Measurements from ENCODE around the gene KANSL3.

DNA sequence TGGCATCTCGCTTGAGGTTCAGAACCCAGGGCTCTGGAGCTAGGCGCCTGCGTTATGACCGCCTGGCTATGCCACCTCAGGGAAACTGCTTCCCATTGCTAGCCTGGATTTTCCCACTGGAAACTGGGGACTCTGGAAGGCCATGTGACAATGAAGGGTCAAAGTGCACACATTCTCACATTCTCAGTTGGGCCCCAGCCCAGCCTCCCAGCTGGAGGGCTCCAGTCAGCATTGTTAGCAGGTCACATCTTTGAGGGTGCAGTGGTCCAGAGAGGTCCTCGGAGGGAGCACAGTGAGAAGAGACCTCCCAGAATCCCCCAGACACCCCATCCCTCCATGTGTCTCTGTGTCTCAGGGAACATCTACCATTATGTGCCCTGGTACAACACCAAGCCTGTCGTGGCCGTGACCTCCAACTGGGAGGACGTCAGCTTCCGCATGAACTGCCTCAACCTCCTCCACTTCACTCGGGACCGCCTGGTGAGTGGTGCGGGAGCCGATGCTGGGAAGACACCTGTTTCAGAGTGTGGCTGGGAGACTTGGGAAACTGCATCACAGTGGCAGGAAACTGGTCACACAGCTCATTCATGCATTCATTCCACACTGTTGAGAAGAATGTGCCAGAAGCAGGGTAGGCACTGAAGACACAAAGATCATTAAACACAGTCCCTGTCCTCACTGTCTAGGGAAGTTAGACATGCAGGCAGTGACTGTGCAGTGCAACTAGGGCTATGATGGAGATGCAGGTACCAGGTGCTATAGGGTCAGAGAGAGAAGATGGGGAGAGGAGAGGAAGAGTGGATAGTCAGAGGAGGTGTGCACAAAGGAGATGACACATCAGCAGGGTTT, 46.1 kb upstream of the KANSL3 start:
- TF ChIP-seq, protein P1, sequence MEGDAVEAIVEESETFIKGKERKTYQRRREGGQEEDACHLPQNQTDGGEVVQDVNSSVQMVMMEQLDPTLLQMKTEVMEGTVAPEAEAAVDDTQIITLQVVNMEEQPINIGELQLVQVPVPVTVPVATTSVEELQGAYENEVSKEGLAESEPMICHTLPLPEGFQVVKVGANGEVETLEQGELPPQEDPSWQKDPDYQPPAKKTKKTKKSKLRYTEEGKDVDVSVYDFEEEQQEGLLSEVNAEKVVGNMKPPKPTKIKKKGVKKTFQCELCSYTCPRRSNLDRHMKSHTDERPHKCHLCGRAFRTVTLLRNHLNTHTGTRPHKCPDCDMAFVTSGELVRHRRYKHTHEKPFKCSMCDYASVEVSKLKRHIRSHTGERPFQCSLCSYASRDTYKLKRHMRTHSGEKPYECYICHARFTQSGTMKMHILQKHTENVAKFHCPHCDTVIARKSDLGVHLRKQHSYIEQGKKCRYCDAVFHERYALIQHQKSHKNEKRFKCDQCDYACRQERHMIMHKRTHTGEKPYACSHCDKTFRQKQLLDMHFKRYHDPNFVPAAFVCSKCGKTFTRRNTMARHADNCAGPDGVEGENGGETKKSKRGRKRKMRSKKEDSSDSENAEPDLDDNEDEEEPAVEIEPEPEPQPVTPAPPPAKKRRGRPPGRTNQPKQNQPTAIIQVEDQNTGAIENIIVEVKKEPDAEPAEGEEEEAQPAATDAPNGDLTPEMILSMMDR (IDR thresholded peaks at IDR 0.05 in 2 of 3, conservative IDR thresholded peaks at IDR 0.05 in 1 of 3; ENCODE audit: insufficient read depth in 2 of 3, low read depth in 1 of 3, low read length in 3 of 3), result no peak
- TF ChIP-seq POLR2A (conservative IDR thresholded peaks at IDR 0.05) (no peak), MECOM (CRISPR knock-in tag; IDR thresholded peaks at IDR 0.05) (no peak), EP300 (IDR thresholded peaks at IDR 0.05; ENCODE audit: low read length) (no peak)
- TF ChIP-seq, protein P2, sequence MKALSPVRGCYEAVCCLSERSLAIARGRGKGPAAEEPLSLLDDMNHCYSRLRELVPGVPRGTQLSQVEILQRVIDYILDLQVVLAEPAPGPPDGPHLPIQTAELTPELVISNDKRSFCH (CRISPR knock-in tag; IDR thresholded peaks at IDR 0.05), result no peak
- TF ChIP-seq, protein P2 (tag; IDR thresholded peaks at IDR 0.05), result no peak

Data from K562 (cell line).